GM21717 (cell line): ENCODE results near the gene ABCB11.

ENCODE experiments used
- ATAC-seq: cut with Tn5 transposase; IDR thresholded peaks from one replicate; pipeline ENCODE4 v1.9.1; 2021; ENCODE audit warnings: mild to moderate bottlenecking, moderate library complexity; ENCODE audit not compliant: unreplicated experiment

Gene ABCB11

GRCh38 chr2:169010633-169011460 lies 20.3 kb downstream of the ABCB11 start:
- ATAC-seq: no peak

GRCh38 chr2:169009865-169010579 lies 21.1 kb downstream of the ABCB11 start:
- no peak for ATAC-seq

- ATAC-seq: no peak
Observed at GRCh38 chr2:169007941-169008340, 23.2 kb downstream of the ABCB11 start.

GRCh38 chr2:169007356-169007755 lies 23.8 kb downstream of the ABCB11 start:
- no peak for ATAC-seq

- no peak for ATAC-seq
Observed at GRCh38 chr2:169006665-169007064, 24.5 kb downstream of the ABCB11 start.

GRCh38 chr2:169005994-169006393 lies 25.1 kb downstream of the ABCB11 start:
- no peak for ATAC-seq

GRCh38 chr2:169005080-169005598 lies 26.0 kb downstream of the ABCB11 start:
- no peak for ATAC-seq

- no peak for ATAC-seq
Observed at GRCh38 chr2:169002161-169002738, 28.9 kb downstream of the ABCB11 start.

GRCh38 chr2:169001116-169001815 lies 29.9 kb downstream of the ABCB11 start:
- ATAC-seq: no peak

- ATAC-seq: no peak
Observed at GRCh38 chr2:168999668-169000213, 31.4 kb downstream of the ABCB11 start.

- ATAC-seq: no peak
Observed at GRCh38 chr2:168998609-168999211, 32.4 kb downstream of the ABCB11 start.

- no peak for ATAC-seq
Observed at GRCh38 chr2:168997794-168998193, 33.3 kb downstream of the ABCB11 start.

- no peak for ATAC-seq
Observed at GRCh38 chr2:168997118-168997521, 34.0 kb downstream of the ABCB11 start.

GRCh38 chr2:168995744-168996143 lies 35.4 kb downstream of the ABCB11 start:
- no peak for ATAC-seq

GRCh38 chr2:168993538-168993937 lies 37.6 kb downstream of the ABCB11 start:
- ATAC-seq: no peak

- ATAC-seq: no peak
Observed at GRCh38 chr2:168992591-168993349, 38.4 kb downstream of the ABCB11 start.

- ATAC-seq: no peak
Observed at GRCh38 chr2:168992026-168992425, 39.1 kb downstream of the ABCB11 start.

- ATAC-seq: no peak
Observed at GRCh38 chr2:168988755-168989154, 42.4 kb downstream of the ABCB11 start.

- no peak for ATAC-seq
Observed at GRCh38 chr2:168986398-168986943, 44.7 kb downstream of the ABCB11 start.
